ENCODE results near the gene ARHGAP24. TPM values are rescaled to one million over a fixed set of nuclear protein-coding genes. Genes with fewer than 3 reads are reported as not detected.

The ARHGAP24 gene
- total RNA-seq, 1 experiment from 2014 or later = 17.4 TPM

DNA sequence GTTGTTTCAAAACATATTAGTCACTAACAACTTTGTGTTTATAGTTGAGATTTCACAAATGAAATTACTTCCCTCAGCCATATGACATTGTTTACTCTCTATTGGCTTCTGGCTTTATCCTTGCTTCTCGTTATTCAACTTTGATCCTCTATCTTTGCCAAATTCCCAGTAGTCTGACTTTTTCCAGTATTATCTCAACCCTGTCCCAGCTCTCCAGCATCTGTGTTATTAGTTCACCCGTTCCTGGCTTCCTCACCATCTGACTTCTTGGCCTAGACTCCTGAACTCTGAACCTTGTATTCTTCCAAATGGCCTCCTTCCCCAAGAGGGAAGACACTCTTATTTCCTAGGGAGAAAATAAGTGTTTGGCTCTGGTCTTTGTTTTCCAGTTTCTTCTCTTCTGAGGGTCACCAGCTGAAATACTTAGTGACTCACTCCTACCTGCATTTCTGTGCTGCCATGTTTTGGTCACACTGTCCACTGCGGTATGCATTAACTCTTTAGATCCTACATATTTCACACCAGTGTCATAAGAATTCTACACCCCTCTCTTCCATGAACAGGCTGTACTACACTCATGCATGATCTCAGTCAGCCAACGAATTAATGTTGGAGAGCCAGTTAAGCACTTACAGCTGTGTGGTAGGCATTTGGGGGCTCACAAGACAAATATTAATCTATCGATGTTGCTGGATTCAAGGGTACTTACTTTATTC lies 17.0 kb upstream of the ARHGAP24 start:
- TF ChIP-seq REST (IDR thresholded peaks at IDR 0.05; ENCODE audit: insufficient read depth in 1 of 2, low read depth in 2 of 2, low read length in 1 of 2) = no peak
- TF ChIP-seq SIN3A (IDR thresholded peaks at IDR 0.05; ENCODE audit: borderline replicate concordance, insufficient read depth, low read depth, low read length) = no peak
- TF ChIP-seq, protein P1, sequence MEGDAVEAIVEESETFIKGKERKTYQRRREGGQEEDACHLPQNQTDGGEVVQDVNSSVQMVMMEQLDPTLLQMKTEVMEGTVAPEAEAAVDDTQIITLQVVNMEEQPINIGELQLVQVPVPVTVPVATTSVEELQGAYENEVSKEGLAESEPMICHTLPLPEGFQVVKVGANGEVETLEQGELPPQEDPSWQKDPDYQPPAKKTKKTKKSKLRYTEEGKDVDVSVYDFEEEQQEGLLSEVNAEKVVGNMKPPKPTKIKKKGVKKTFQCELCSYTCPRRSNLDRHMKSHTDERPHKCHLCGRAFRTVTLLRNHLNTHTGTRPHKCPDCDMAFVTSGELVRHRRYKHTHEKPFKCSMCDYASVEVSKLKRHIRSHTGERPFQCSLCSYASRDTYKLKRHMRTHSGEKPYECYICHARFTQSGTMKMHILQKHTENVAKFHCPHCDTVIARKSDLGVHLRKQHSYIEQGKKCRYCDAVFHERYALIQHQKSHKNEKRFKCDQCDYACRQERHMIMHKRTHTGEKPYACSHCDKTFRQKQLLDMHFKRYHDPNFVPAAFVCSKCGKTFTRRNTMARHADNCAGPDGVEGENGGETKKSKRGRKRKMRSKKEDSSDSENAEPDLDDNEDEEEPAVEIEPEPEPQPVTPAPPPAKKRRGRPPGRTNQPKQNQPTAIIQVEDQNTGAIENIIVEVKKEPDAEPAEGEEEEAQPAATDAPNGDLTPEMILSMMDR (IDR thresholded peaks at IDR 0.05) = no peak
- TF ChIP-seq POLR2AphosphoS5 (IDR thresholded peaks at IDR 0.05; ENCODE audit: low read depth, low read length) = no peak
- CTCF ChIA-PET = no interaction called here
- H3K4me1 ChIP-seq (ENCODE audit: control insufficient read depth, insufficient read depth, low read length) = no peaks in the 10 kb centered on the region
- BruUV-seq (replicated peaks) = no TSS peak
- no peak for DNase-seq (ENCODE audit: low read depth, low spot score)
- no peak overlapping the region for H3K27ac ChIP-seq (ENCODE audit: low read length)
- intact Hi-C loops (cut with micrococcal nuclease; ENCODE audit: unreplicated experiment) (no loop called here), in situ Hi-C loops (cut with HindIII; ENCODE audit: low pct_unique_long_range_greater_than_20kb, low sequenced_read_pairs) (no loop called here)
- no peaks in the 10 kb centered on the region for H3K27me3 ChIP-seq (ENCODE audit: control insufficient read depth, insufficient read depth, low read length)
- H3K9me3 ChIP-seq (ENCODE audit: control insufficient read depth, insufficient read depth, low read depth, low read length) = no peaks in the 10 kb centered on the region
- H3K4me3 ChIP-seq (ENCODE audit: low read depth in 2 of 2, low read length in 2 of 2) = no peak overlapping the region
- POLR2A ChIA-PET = no interaction called here
- H3K36me3 ChIP-seq (ENCODE audit: control insufficient read depth, insufficient read depth, low read length) = no peaks in the 10 kb centered on the region
- no peak for ATAC-seq

DNA sequence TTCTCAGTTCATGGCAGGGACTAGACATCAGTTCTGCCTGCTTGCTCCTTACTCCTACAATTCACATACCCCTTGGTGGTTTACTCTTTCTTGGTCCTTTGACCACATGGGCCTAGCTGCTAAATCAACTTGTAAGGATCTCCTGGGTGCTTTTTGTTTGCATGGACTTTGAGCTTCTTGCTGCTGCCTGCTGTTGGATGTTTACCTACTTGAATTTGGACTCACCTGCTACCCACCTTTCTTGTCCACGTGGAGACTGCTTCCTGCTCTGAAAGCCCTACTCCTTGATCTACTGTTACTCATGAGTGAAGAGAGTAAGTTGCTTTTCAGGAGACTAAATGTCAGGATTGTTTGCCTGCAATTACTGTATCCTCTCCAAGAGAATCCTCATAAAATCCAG lies 15.2 kb upstream of the ARHGAP24 start:
- Histone ChIP-seq H3K9me3 (ENCODE audit: control insufficient read depth, insufficient read depth, low read depth, low read length) (no peaks in the 10 kb centered on the region), H3K4me3 (ENCODE audit: low read depth in 2 of 2, low read length in 2 of 2) (no peak overlapping the region), H3K27ac (ENCODE audit: low read length) (no peak overlapping the region), H3K36me3 (ENCODE audit: control insufficient read depth, insufficient read depth, low read length) (no peaks in the 10 kb centered on the region), H3K4me1 (ENCODE audit: control insufficient read depth, insufficient read depth, low read length) (no peaks in the 10 kb centered on the region), H3K27me3 (ENCODE audit: control insufficient read depth, insufficient read depth, low read length) (no peaks in the 10 kb centered on the region)
- intact Hi-C loops (cut with micrococcal nuclease; ENCODE audit: unreplicated experiment) = no loop called here
- POLR2A ChIA-PET = no interaction called here
- in situ Hi-C loops (cut with HindIII; ENCODE audit: low pct_unique_long_range_greater_than_20kb, low sequenced_read_pairs) = no loop called here
- DNase-seq (ENCODE audit: low read depth, low spot score) (no peak), ATAC-seq (no peak)
- CTCF ChIA-PET = no interaction called here
- TF ChIP-seq, protein P1 (IDR thresholded peaks at IDR 0.05) = no peak
- TF ChIP-seq SIN3A (IDR thresholded peaks at IDR 0.05; ENCODE audit: borderline replicate concordance, insufficient read depth, low read depth, low read length) = no peak
- TF ChIP-seq REST (IDR thresholded peaks at IDR 0.05; ENCODE audit: insufficient read depth in 1 of 2, low read depth in 2 of 2, low read length in 1 of 2) = no peak
- TF ChIP-seq POLR2AphosphoS5 (IDR thresholded peaks at IDR 0.05; ENCODE audit: low read depth, low read length) = no peak
- no peak for TF ChIP-seq TCF7L2 (IDR thresholded peaks at IDR 0.05; ENCODE audit: low read depth, low read length)
- BruUV-seq (replicated peaks) = no TSS peak
